ENCODE measurements around the gene GAS2L2.

GRCh38 chr17:35768797-35769196, 15.8 kb upstream of the GAS2L2 start:
- TF ChIP-seq, protein P1, sequence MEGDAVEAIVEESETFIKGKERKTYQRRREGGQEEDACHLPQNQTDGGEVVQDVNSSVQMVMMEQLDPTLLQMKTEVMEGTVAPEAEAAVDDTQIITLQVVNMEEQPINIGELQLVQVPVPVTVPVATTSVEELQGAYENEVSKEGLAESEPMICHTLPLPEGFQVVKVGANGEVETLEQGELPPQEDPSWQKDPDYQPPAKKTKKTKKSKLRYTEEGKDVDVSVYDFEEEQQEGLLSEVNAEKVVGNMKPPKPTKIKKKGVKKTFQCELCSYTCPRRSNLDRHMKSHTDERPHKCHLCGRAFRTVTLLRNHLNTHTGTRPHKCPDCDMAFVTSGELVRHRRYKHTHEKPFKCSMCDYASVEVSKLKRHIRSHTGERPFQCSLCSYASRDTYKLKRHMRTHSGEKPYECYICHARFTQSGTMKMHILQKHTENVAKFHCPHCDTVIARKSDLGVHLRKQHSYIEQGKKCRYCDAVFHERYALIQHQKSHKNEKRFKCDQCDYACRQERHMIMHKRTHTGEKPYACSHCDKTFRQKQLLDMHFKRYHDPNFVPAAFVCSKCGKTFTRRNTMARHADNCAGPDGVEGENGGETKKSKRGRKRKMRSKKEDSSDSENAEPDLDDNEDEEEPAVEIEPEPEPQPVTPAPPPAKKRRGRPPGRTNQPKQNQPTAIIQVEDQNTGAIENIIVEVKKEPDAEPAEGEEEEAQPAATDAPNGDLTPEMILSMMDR (IDR thresholded peaks at IDR 0.05) = no peak
- TF ChIP-seq POLR2A (IDR thresholded peaks at IDR 0.05) = no peak

Measured in sigmoid colon (tissue), 3 donors.